Kidney (tissue), 14 donors: ENCODE measurements around the gene SLC7A8. TPM values are rescaled to one million over a fixed set of nuclear protein-coding genes. Genes with fewer than 3 reads are reported as not detected.

ENCODE experiments used
- DNase-seq, 5 donors: peaks; one replicate each; pipeline ENCODE4 v3.0.0-alpha.2; 2013 to 2020
- FAIRE-seq: peaks from 2 replicates; lab custom pipeline; 2012; peaks lifted over from hg19 to GRCh38; lab: Jason Lieb, UNC
- H3K27ac ChIP-seq, 2 donors: one replicate each; pipeline ENCODE4 v1.7.0; 2013; ENCODE audit warnings: low read depth in 2 of 2, low read length in 2 of 2, inconsistent platforms in 1 of 2
- H3K27me3 ChIP-seq: one replicate; pipeline ENCODE4 v1.7.1; 2013; ENCODE audit warnings: low read length, inconsistent platforms; ENCODE audit not compliant: control insufficient read depth, insufficient read depth
- H3K36me3 ChIP-seq, 3 donors: one replicate each; pipeline versions ENCODE4 v1.7.0 to v1.7.1; 2013; ENCODE audit warnings: low read length in 3 of 3, control low read depth in 1 of 3, inconsistent platforms in 1 of 3; ENCODE audit not compliant: insufficient read depth in 3 of 3, control insufficient read depth in 2 of 3
- H3K4me1 ChIP-seq, 3 donors: one replicate each; pipeline versions ENCODE4 v1.7.0 to v1.7.1; 2013; ENCODE audit warnings: low read length in 3 of 3, inconsistent platforms in 1 of 3, low read depth in 1 of 3; ENCODE audit not compliant: control insufficient read depth in 2 of 3, insufficient read depth in 2 of 3
- H3K4me3 ChIP-seq, 3 donors: one replicate each; pipeline versions ENCODE4 v1.7.0 to v1.8.1; 2013; ENCODE audit warnings: low read length in 3 of 3, control low read depth in 1 of 3, inconsistent platforms in 1 of 3
- H3K9ac ChIP-seq, 3 donors: one replicate each; pipeline versions ENCODE4 v1.7.0 to v1.7.1; 2013; ENCODE audit warnings: low read length in 3 of 3, control low read depth in 1 of 3, inconsistent platforms in 1 of 3
- H3K9me3 ChIP-seq, 3 donors: one replicate each; pipeline versions ENCODE4 v1.7.0 to v1.7.1; 2013; ENCODE audit warnings: low read length in 3 of 3, control low read depth in 1 of 3, inconsistent platforms in 1 of 3; ENCODE audit not compliant: control insufficient read depth in 2 of 3, insufficient read depth in 1 of 3
- intact Hi-C: fragments of 100-400 bp; cut with DNase I; formaldehyde crosslinking; loops from one replicate; pipeline ENCODE4 v1.11.1; 2022
- polyA plus RNA-seq: library from polyadenylated mRNA; stranded (reverse); fragments of 350-450 nt; fragmentation: Illumina TruSeq; extraction: RNeasy Lipid Tissue Mini Kit (QIAGEN cat#74804); gene quantifications from one replicate; pipeline ENCODE4 v1.2.3, GENCODE V29; 2014; ENCODE audit warnings: low read depth, low replicate concordance; ENCODE audit not compliant: insufficient read depth
- total RNA-seq: library from RNA; stranded (reverse); fragmentation: NEBNext Ultra II Directional; extraction: Animal tissue kit (Norgen Biotek cat#: 25700); gene quantifications from one replicate; pipeline ENCODE4 v1.2.1, GENCODE V29; 2021
- TF ChIP-seq, protein P1 (sequence below): IDR thresholded peaks from 3 replicates; pipeline ENCODE4 v1.5.1; 2012; ENCODE audit warnings: mild to moderate bottlenecking, moderate library complexity, borderline replicate concordance; ENCODE audit not compliant: insufficient read depth; ENCODE audit errors: extremely low read depth
- donor health status: control.
- donor health status: control.
- donor health status: control.
- donor health status: control.
- donor health status: control.
- donor health status: DM: yes; HTN: yes; CAD: no.
- donor health status: Normal renal cell carcinoma (clear cell type).

SLC7A8 gene
- total and polyA plus RNA-seq, 2 donors from 2014 or later: 22.9 to 210 TPM

DNA sequence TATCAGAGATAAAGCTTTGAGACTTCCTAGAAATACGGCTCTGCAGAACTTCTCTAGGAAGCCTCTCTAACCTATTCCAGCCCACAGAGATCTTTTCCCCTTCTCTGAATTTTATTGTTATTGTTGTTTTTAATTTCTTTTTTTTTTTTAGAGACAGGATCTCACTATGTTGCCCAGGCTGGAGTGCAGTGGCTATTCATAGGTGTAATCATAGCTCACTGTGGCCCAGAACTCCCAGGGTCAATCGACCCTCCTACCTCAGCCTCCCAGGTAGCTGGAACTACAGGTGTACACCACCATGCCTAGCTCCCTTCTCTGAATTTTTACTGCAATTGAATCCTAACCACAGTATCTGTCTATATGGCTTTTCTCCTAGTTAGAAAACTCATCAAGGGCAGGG is 19.6 kb downstream of the SLC7A8 start:
- no peak overlapping the region for H3K4me3 ChIP-seq
- no peak overlapping the region for H3K27ac ChIP-seq
- FAIRE-seq: no peak
- H3K9ac ChIP-seq: no peak overlapping the region
- no peaks in the 10 kb centered on the region for H3K9me3 ChIP-seq
- no peak for DNase-seq
- TF ChIP-seq, protein P1, sequence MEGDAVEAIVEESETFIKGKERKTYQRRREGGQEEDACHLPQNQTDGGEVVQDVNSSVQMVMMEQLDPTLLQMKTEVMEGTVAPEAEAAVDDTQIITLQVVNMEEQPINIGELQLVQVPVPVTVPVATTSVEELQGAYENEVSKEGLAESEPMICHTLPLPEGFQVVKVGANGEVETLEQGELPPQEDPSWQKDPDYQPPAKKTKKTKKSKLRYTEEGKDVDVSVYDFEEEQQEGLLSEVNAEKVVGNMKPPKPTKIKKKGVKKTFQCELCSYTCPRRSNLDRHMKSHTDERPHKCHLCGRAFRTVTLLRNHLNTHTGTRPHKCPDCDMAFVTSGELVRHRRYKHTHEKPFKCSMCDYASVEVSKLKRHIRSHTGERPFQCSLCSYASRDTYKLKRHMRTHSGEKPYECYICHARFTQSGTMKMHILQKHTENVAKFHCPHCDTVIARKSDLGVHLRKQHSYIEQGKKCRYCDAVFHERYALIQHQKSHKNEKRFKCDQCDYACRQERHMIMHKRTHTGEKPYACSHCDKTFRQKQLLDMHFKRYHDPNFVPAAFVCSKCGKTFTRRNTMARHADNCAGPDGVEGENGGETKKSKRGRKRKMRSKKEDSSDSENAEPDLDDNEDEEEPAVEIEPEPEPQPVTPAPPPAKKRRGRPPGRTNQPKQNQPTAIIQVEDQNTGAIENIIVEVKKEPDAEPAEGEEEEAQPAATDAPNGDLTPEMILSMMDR: no peak
- H3K36me3 ChIP-seq: peaks cover 0 to 23% (median 14%) of the 10 kb centered on the region in 3 donors
- peaks cover 10 to 16% (median 11%) of the 10 kb centered on the region in 3 donors for H3K4me1 ChIP-seq
- intact Hi-C loops: no loop called here
- H3K27me3 ChIP-seq: no peaks in the 10 kb centered on the region

DNA sequence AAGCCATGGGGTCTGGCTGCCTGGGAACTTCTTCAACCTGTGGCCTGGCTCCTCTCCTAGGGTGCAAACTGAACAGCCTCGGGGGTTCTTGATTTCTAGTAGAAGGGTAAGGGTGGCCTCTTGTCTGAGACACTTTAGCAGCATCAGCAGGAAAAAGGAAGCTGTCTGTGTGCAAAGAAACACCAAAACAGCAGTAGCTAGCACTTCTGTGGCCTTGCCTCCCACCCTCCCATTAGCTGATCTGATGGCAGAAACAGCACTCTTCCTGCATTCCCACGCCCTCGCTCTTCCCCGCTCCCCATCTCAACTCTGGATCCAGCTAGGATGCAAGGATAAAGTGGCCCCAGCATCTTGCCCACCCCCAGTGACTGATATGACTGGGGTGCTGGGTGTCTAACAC is 20.7 kb downstream of the SLC7A8 start:
- no peak for DNase-seq

DNA sequence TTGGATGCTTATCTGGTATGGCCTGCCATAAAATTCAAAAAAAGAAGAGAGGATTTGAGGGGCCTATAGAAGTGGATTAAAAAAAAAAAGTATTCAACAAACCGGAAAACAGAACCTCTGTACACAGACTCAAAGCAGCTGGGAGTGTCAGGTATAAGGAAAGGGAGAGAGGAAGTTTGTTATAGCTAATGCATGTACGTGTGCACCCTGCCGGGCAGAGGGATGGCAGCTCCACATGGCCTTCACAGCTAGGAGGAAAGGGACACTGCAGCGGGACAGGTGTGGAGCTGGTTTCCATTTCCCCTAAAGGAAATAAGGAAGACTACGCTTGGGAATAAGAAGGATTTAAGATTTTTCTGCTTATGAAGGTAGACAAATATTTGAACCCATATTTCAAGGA is 21.5 kb downstream of the SLC7A8 start:
- peaks cover 2 to 11% (median 3%) of the 10 kb centered on the region in 3 donors for H3K4me1 ChIP-seq
- FAIRE-seq (no peak), DNase-seq (no peak)
- no peaks in the 10 kb centered on the region for H3K9me3 ChIP-seq
- H3K9ac ChIP-seq: no peak overlapping the region
- no peak overlapping the region for H3K4me3 ChIP-seq
- TF ChIP-seq, protein P1: no peak
- H3K27ac ChIP-seq: no peak overlapping the region
- intact Hi-C loops: no loop called here
- H3K27me3 ChIP-seq: no peaks in the 10 kb centered on the region
- H3K36me3 ChIP-seq: peaks cover 0 to 23% (median 18%) of the 10 kb centered on the region in 3 donors

More for the DNA sequence above, 20.7 kb downstream of the SLC7A8 start:
- no peak for FAIRE-seq
- Histone ChIP-seq H3K4me3 (no peak overlapping the region), H3K4me1 (peaks cover 2 to 11% (median 5%) of the 10 kb centered on the region in 3 donors), H3K9me3 (no peaks in the 10 kb centered on the region), H3K27me3 (no peaks in the 10 kb centered on the region), H3K9ac (no peak overlapping the region), H3K36me3 (peaks cover 0 to 23% (median 18%) of the 10 kb centered on the region in 3 donors), H3K27ac (no peak overlapping the region)
- TF ChIP-seq, protein P1: no peak
- intact Hi-C loops: no loop called here

DNA sequence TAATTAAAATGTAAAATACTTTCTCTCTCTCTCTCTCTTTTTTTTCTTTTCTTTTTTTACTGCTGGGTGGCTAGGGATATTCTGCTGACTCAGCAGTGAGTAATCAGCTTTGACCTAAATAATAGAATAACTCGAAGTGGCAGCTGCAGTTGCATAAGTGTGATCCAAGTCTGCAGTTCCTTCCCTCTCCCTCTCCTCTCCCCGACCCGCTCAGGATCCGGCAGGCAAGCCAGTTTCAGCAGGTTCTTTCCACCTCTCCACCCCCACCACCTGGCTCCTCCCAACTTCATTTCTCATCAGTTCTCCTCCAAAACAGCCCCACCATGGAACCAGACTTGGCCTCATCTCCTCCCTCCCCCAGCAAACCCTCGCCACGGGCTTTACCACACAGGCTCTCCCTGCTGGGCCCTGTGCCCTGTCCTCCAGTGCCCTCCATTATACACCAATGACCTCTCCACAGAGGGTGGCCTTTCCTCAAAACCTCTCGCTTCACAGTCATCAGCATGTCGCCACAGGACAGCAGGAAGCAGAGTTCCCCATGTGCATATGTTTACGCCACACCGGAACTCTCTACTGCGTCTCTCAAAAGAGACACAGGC is 22.4 kb downstream of the SLC7A8 start:
- Histone ChIP-seq H3K9me3 (no peaks in the 10 kb centered on the region), H3K9ac (peak overlapping the region in 1 of 3 donors; percentile 46), H3K27ac (peak overlapping the region; percentile 75 to 78), H3K4me1 (peaks cover 2 to 9% (median 3%) of the 10 kb centered on the region in 3 donors), H3K27me3 (no peaks in the 10 kb centered on the region), H3K4me3 (no peak overlapping the region), H3K36me3 (peaks cover 0 to 15% (median 14%) of the 10 kb centered on the region in 3 donors)
- no peak for FAIRE-seq
- TF ChIP-seq, protein P1: no peak
- peak; percentile 58 to 86 (median 69) for DNase-seq
- intact Hi-C loops: no loop called here
